GM23338 (cell line): ENCODE results near the gene CALHM2. TPM values are rescaled to one million over a fixed set of nuclear protein-coding genes. Genes with fewer than 3 reads are reported as not detected.
"Not testable (repeated sequence)": the region's sequence is repeated elsewhere in the genome, so short reads cannot be mapped to it uniquely, and the experiment has no call there.

Source experiments
- ATAC-seq: fragments of 200-7000 bp; cut with Tn5 transposase; 3 replicates; pipeline ENCODE4 v1.9.1; 2020
- DNase-seq: peaks from one replicate; pipeline ENCODE4 v3.0.0-alpha.2; 2015; ENCODE audit warnings: low spot score
- H2AFZ ChIP-seq: fragments of 200-600 bp; sonication (generic); 2 replicates; pipeline ENCODE4 v1.8.0; 2016; ENCODE audit warnings: antibody characterized with exemption, mild to moderate bottlenecking, moderate library complexity
- H3F3A ChIP-seq: fragments of 200-600 bp; sonication (generic); replicated peaks from 2 replicates; pipeline ENCODE4 v1.8.0; 2017; ENCODE audit warnings: antibody characterized with exemption, mixed run types, low read depth
- H3K27ac ChIP-seq: fragments of 200-600 bp; sonication (generic); 2 replicates; pipeline ENCODE4 v1.6.1; 2016; ENCODE audit warnings: low read depth
- H3K27me3 ChIP-seq: fragments of 200-600 bp; sonication (generic); 2 replicates; pipeline ENCODE4 v1.8.0; 2016; ENCODE audit warnings: mild to moderate bottlenecking, mixed run types, moderate library complexity; ENCODE audit not compliant: insufficient read depth
- H3K36me3 ChIP-seq: fragments of 200-600 bp; sonication (generic); 2 replicates; pipeline ENCODE4 v1.8.0; 2016; ENCODE audit warnings: mild to moderate bottlenecking; ENCODE audit not compliant: insufficient read depth
- H3K4me1 ChIP-seq: fragments of 200-600 bp; sonication (generic); 2 replicates; pipeline ENCODE4 v1.8.0; 2016; ENCODE audit warnings: mild to moderate bottlenecking, moderate library complexity; ENCODE audit not compliant: insufficient read depth
- H3K4me2 ChIP-seq: fragments of 200-600 bp; sonication (generic); 2 replicates; pipeline ENCODE4 v1.7.1; 2017; ENCODE audit warnings: mixed run types
- H3K4me3 ChIP-seq: fragments of 200-600 bp; sonication (generic); 2 replicates; pipeline ENCODE4 v1.6.1; 2016; ENCODE audit warnings: mixed run types
- H3K79me2 ChIP-seq: fragments of 200-600 bp; sonication (generic); replicated peaks from 2 replicates; pipeline ENCODE4 v1.8.0; 2017; ENCODE audit warnings: mild to moderate bottlenecking; ENCODE audit not compliant: insufficient read depth
- H3K9me2 ChIP-seq: fragments of 200-600 bp; sonication (generic); 2 replicates; pipeline ENCODE4 v1.8.0; 2017; ENCODE audit not compliant: insufficient read depth
- H4K20me1 ChIP-seq: fragments of 200-600 bp; sonication (generic); replicated peaks from 2 replicates; pipeline ENCODE4 v1.8.0; 2017; ENCODE audit warnings: mild to moderate bottlenecking; ENCODE audit not compliant: insufficient read depth
- H3K27ac Mint-ChIP-seq: 2 replicates; pipeline ENCODE4 v1.8.0; 2020; ENCODE audit warnings: inconsistent platforms, mild to moderate bottlenecking, moderate library complexity, mixed read lengths
- H3K27me3 Mint-ChIP-seq: 3 replicates; pipeline ENCODE4 v1.8.0; 2022; ENCODE audit warnings: low read depth, mild to moderate bottlenecking, moderate library complexity, mixed read lengths, inconsistent platforms; ENCODE audit not compliant: insufficient read depth, poor library complexity
- H3K36me3 Mint-ChIP-seq: 3 replicates; pipeline ENCODE4 v1.8.0; 2021; ENCODE audit warnings: low read depth, mild to moderate bottlenecking, inconsistent platforms, moderate library complexity, mixed read lengths
- H3K4me1 Mint-ChIP-seq: 3 replicates; pipeline ENCODE4 v1.8.0; 2020; ENCODE audit warnings: mild to moderate bottlenecking, inconsistent platforms, mixed read lengths
- H3K4me3 Mint-ChIP-seq: 3 replicates; pipeline ENCODE4 v1.8.0; 2021; ENCODE audit warnings: moderate library complexity, mild to moderate bottlenecking, inconsistent platforms, mixed read lengths
- H3K9me3 Mint-ChIP-seq: 3 replicates; pipeline ENCODE4 v1.8.0; 2020; ENCODE audit warnings: moderate library complexity, mild to moderate bottlenecking, inconsistent platforms, mixed read lengths
- CREB1 ChIP-seq: fragments of 250-450 bp; sonication (Bioruptor Pico); IDR thresholded peaks from 2 replicates; pipeline ENCODE4 v1.5.0; 2020; ENCODE audit warnings: low read depth, mild to moderate bottlenecking, moderate library complexity
- CTCF ChIP-seq, 2 experiments: fragments of 200-600 bp in 1 of 2; sonication (generic) in 1 of 2; conservative IDR thresholded peaks; 2 replicates each; pipeline versions ENCODE4 v1.5.1 to v1.6.1; 2016 to 2017; ENCODE audit warnings: antibody characterized with exemption in 2 of 2, low read depth in 2 of 2, mild to moderate bottlenecking in 2 of 2, moderate library complexity in 1 of 2
- EZH2 ChIP-seq: fragments of 200-600 bp; sonication (generic); IDR thresholded peaks from one replicate; pipeline ENCODE4 v1.8.0; 2017; ENCODE audit warnings: antibody characterized with exemption, mild to moderate bottlenecking, low read depth; ENCODE audit not compliant: unreplicated experiment
- NANOG ChIP-seq: IDR thresholded peaks from 2 replicates; pipeline ENCODE4 v1.6.1; 2016; ENCODE audit warnings: antibody characterized with exemption, borderline replicate concordance
- REST ChIP-seq: IDR thresholded peaks from one replicate; pipeline ENCODE4 v1.6.1; 2018; ENCODE audit warnings: antibody characterized with exemption; ENCODE audit not compliant: unreplicated experiment
- ZNF114 ChIP-seq: fragments of 250-450 bp; sonication (Bioruptor Pico); IDR thresholded peaks from 2 replicates; pipeline ENCODE4 v1.5.0; 2020; ENCODE audit warnings: mild to moderate bottlenecking, moderate library complexity
- polyA plus RNA-seq: library from polyadenylated mRNA; unstranded; fragments of >200 nt; fragmentation: Nextera tagmentation; extraction: Ambion mirVana; gene quantifications from 2 replicates; pipeline ENCODE4 v1.2.1, GENCODE V29; 2016
- total RNA-seq: library from RNA; depleted of rRNA; stranded (reverse); fragments of >200 nt; shearing (Covaris generic); gene quantifications from 2 replicates; pipeline ENCODE4 v1.2.3, GENCODE V29; 2014
- TF ChIP-seq, protein P1 (sequence below): IDR thresholded peaks from 2 replicates; pipeline ENCODE4 v1.6.1; 2016; ENCODE audit warnings: antibody characterized with exemption

The CALHM2 gene
- total and polyA plus RNA-seq, 2 experiments from 2014 or later = 2.1 to 2.2 TPM

- H3K9me3 Mint-ChIP-seq, H3K27ac Mint-ChIP-seq, H2AFZ ChIP-seq, DNase-seq, ATAC-seq, H3K4me1 ChIP-seq, H3F3A ChIP-seq, H3K9me2 ChIP-seq, H4K20me1 ChIP-seq, H3K36me3 Mint-ChIP-seq, H3K79me2 ChIP-seq, H3K27me3 ChIP-seq, H3K27ac ChIP-seq, H3K27me3 Mint-ChIP-seq, H3K36me3 ChIP-seq, H3K4me2 ChIP-seq, H3K4me3 ChIP-seq, H3K4me3 Mint-ChIP-seq, H3K4me1 Mint-ChIP-seq: not testable (repeated sequence)
These were observed 34.7 kb upstream of the CALHM2 start for GRCh38 chr10:103486635-103487409.

- no peaks in the 10 kb centered on the region for H3K36me3 ChIP-seq
- DNase-seq (peak; percentile 76), ATAC-seq (peak; percentile 29)
- H3F3A ChIP-seq = no peaks in the 10 kb centered on the region
- Mint-ChIP-seq H3K36me3 (no peaks in the 10 kb centered on the region), H3K4me3 (no peak overlapping the region), H3K27ac (no peak overlapping the region), H3K9me3 (no peaks in the 10 kb centered on the region), H3K27me3 (peaks cover 9% of the 10 kb centered on the region), H3K4me1 (peaks cover 3% of the 10 kb centered on the region; the same call in 2 of the 3 replicates)
- no peaks in the 10 kb centered on the region for H3K4me1 ChIP-seq
- H3K4me3 ChIP-seq = no peak overlapping the region
- no peak overlapping the region for H3K4me2 ChIP-seq
- H4K20me1 ChIP-seq = no peaks in the 10 kb centered on the region
- H3K27me3 ChIP-seq = no peaks in the 10 kb centered on the region
- TF ChIP-seq ZNF114 (no peak), REST (no peak), EZH2 (no peak), CREB1 (no peak), CTCF (conservative IDR thresholded peaks at IDR 0.05; ENCODE audit: low read depth in 2 of 2) (peak; percentile 68 to 72), NANOG (no peak)
- TF ChIP-seq, protein P1, sequence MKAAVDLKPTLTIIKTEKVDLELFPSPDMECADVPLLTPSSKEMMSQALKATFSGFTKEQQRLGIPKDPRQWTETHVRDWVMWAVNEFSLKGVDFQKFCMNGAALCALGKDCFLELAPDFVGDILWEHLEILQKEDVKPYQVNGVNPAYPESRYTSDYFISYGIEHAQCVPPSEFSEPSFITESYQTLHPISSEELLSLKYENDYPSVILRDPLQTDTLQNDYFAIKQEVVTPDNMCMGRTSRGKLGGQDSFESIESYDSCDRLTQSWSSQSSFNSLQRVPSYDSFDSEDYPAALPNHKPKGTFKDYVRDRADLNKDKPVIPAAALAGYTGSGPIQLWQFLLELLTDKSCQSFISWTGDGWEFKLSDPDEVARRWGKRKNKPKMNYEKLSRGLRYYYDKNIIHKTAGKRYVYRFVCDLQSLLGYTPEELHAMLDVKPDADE = no peak
- no peak overlapping the region for H3K27ac ChIP-seq
- no peak overlapping the region for H2AFZ ChIP-seq
- no peaks in the 10 kb centered on the region for H3K79me2 ChIP-seq
- no peaks in the 10 kb centered on the region for H3K9me2 ChIP-seq
These were observed 29.9 kb upstream of the CALHM2 start for GRCh38 chr10:103481974-103482531.
